Measurements from ENCODE around the gene SZT2.
"Not testable (repeated sequence)": the region's sequence is repeated elsewhere in the genome, so short reads cannot be mapped to it uniquely, and the experiment has no call there.

The SZT2 gene

GRCh38 chr1:43453442-43454269 is 64.0 kb downstream of the SZT2 start, which contains the start of gene HYI:
Gene HYI, minus strand, starts transcription at chr1:43453931. Its CDS starts 138 bp downstream, at chr1:43453793.
- H3K36me3 Mint-ChIP-seq (ENCODE audit: low read depth), result peaks cover 43% of the 10 kb centered on the region
- H3K4me3 Mint-ChIP-seq, result peak within 1 kb of the TSS; percentile 76
- peak within 1 kb of the TSS; percentile 89 for H3K27ac Mint-ChIP-seq
- no peaks in the 10 kb centered on the region for H3K9me3 Mint-ChIP-seq
- peaks cover 30% of the 10 kb centered on the region for H3K27me3 Mint-ChIP-seq
- peak; percentile 78 for DNase-seq
- H3K4me1 Mint-ChIP-seq (ENCODE audit: low read depth), result peaks cover 21% of the 10 kb centered on the region

DNA sequence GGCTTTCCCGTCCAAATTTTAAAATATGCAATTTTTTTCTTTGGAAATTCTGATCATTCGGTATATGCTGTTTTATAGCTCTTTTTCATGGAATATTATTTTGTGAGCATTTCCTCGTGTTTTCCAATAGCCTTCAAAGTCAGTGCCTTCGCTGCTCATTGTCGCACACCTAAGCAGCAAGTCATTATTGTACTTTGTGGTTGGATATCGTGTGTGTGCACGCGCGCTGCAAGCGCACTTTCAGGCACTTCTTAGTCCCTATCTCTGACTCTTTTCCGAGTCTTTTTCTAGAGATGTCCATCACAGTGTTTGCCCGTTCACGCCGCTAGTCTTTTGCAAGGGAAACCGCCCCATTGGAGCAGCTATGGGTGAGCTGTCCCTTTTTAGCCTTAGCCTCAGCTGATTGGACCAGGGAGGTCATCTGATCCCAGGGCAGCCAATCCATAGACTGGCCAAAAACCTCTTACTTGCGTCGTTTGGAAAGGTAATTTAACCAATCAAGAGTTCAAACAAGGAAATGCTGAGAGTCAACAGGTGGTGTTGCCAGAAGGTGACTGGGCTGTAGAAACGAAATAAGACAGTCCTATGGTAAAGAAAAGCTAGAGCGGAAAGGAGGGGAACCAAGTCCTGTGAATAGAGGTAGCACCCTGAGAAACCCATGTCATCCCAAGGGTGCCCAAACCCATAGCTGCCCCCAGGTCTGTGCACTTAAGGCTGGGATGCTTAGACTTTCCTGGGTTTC is 64.7 kb downstream of the SZT2 start:
- peaks cover 35% of the 10 kb centered on the region for H3K36me3 Mint-ChIP-seq (ENCODE audit: low read depth)
- H3K9me3 Mint-ChIP-seq, result no peaks in the 10 kb centered on the region
- peak; percentile 69 for DNase-seq
- peaks cover 30% of the 10 kb centered on the region for H3K27me3 Mint-ChIP-seq
- peak overlapping the region; percentile 89 for H3K27ac Mint-ChIP-seq
- peaks cover 21% of the 10 kb centered on the region for H3K4me1 Mint-ChIP-seq (ENCODE audit: low read depth)
- H3K4me3 Mint-ChIP-seq, result peak overlapping the region; percentile 76

GRCh38 chr1:43455213-43455889 is 65.7 kb downstream of the SZT2 start:
- Mint-ChIP-seq H3K4me3 (no peak overlapping the region), H3K9me3 (no peaks in the 10 kb centered on the region)
- DNase-seq, result no peak

DNA sequence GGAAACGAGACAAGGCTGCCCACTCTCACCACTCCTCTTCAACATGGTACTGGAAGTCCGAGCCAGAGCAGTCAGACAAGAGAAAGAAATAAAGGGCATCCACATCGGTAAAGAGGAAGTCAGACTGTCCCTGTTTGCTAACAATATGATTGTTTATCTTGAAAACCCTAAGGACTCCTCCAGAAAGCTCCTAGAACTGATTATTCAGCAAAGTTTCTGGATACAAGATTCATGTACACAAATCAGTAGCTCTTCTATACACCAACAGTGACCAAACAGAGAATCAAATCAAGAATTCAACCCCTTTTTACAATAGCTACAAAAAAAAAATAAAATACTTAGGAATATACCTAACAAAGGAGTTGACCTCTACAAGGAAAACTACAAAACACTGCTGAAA is 68.7 kb downstream of the SZT2 start:
- peaks cover 30% of the 10 kb centered on the region for H3K27me3 Mint-ChIP-seq
- not testable (repeated sequence) for H3K36me3 Mint-ChIP-seq (ENCODE audit: low read depth); H3K27ac Mint-ChIP-seq

More at GRCh38 chr1:43455213-43455889, 65.7 kb downstream of the SZT2 start:
- Mint-ChIP-seq H3K4me1 (ENCODE audit: low read depth) (peaks cover 21% of the 10 kb centered on the region), H3K27me3 (peaks cover 30% of the 10 kb centered on the region), H3K36me3 (ENCODE audit: low read depth) (peaks cover 26% of the 10 kb centered on the region), H3K27ac (no peak overlapping the region)

GRCh38 chr1:43460988-43461693 is 71.4 kb downstream of the SZT2 start:
- Mint-ChIP-seq H3K9me3 (no peaks in the 10 kb centered on the region), H3K4me3 (no peak overlapping the region), H3K36me3 (ENCODE audit: low read depth) (no peaks in the 10 kb centered on the region), H3K27me3 (peaks cover 14% of the 10 kb centered on the region), H3K27ac (no peak overlapping the region), H3K4me1 (ENCODE audit: low read depth) (peaks cover 2% of the 10 kb centered on the region)
- DNase-seq, result no peak

More for the DNA sequence above, 68.7 kb downstream of the SZT2 start:
- H3K4me3 Mint-ChIP-seq, DNase-seq, H3K9me3 Mint-ChIP-seq: not testable (repeated sequence)
- H3K4me1 Mint-ChIP-seq (ENCODE audit: low read depth), result peaks cover 15% of the 10 kb centered on the region

- no peaks in the 10 kb centered on the region for H3K27me3 Mint-ChIP-seq
- H3K4me1 Mint-ChIP-seq (ENCODE audit: low read depth), result peaks cover 8% of the 10 kb centered on the region
- no peak overlapping the region for H3K27ac Mint-ChIP-seq
- no peak for DNase-seq
- no peaks in the 10 kb centered on the region for H3K9me3 Mint-ChIP-seq
- H3K36me3 Mint-ChIP-seq (ENCODE audit: low read depth), result no peaks in the 10 kb centered on the region
- H3K4me3 Mint-ChIP-seq, result no peak overlapping the region
Measured at GRCh38 chr1:43463479-43463878, 73.8 kb downstream of the SZT2 start.

DNA sequence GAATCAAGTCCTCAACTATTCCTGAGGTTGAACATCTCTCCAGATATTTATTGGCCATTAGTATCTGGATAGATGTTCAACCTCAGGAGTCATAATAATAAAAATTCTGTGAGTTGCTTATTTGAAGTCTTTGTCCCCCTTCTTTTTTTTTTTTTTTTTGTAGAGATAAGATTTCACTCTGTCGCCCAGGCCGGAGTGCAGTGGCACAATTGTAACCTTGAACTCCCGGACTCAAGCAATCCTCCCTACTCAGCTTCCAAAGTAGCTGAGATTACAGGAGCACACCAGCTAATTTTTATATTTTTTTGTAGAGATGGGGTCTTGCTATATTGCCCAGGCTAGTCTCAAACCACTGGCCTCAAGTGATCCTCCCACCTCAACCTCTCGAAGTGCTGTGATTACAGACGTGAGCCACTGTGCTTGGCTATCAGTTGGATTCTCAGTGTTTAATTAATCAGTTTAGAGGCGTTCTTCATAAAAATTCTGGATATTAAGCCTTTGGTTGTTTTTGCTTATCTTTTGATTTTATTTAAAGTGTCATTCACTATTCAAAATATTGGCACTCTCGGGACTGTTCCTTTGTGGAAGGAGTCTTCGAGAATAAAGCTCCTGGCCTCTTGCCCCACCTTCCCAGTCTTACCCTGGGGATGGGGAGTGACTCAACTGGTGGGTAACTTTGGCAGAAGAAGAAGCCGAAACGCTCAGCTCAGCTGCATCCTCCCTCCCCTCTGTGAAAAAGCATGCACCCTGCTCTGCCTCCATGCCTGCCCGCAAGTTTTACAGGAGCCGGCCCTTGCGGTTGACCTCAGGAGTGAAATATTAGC is 75.2 kb downstream of the SZT2 start:
- H3K27ac Mint-ChIP-seq, result no peak overlapping the region
- peaks cover 8% of the 10 kb centered on the region for H3K4me1 Mint-ChIP-seq (ENCODE audit: low read depth)
- no peak overlapping the region for H3K4me3 Mint-ChIP-seq
- DNase-seq, result no peak
- no peaks in the 10 kb centered on the region for H3K9me3 Mint-ChIP-seq
- H3K27me3 Mint-ChIP-seq, result no peaks in the 10 kb centered on the region
- H3K36me3 Mint-ChIP-seq (ENCODE audit: low read depth), result no peaks in the 10 kb centered on the region

- Mint-ChIP-seq H3K9me3 (no peaks in the 10 kb centered on the region), H3K27ac (no peak overlapping the region), H3K36me3 (ENCODE audit: low read depth) (no peaks in the 10 kb centered on the region), H3K4me1 (ENCODE audit: low read depth) (peaks cover 8% of the 10 kb centered on the region), H3K4me3 (no peak overlapping the region), H3K27me3 (no peaks in the 10 kb centered on the region)
- DNase-seq, result no peak
Measured at GRCh38 chr1:43465505-43466067, 75.9 kb downstream of the SZT2 start.

DNA sequence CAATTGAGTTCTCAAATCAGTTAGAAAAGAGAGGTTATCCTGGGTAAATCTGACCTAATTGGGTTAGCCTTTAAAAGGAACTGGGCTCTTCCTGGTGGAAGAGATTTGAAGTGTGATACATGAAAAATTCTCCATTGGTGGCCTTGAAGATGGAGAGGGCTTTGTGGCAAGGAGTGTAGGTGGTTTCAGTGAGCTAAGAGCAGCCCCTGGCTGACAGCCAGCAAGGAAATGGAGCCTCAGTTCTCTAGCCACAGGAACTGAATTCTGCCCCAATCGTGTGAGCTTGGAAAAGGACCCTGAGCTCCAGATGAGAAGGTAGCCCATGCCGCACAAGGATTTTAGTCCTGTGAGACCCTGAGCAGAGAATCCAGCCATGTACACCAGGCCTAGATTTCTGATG is 76.7 kb downstream of the SZT2 start:
- H3K4me1 Mint-ChIP-seq (ENCODE audit: low read depth), result peaks cover 8% of the 10 kb centered on the region
- no peaks in the 10 kb centered on the region for H3K9me3 Mint-ChIP-seq
- no peaks in the 10 kb centered on the region for H3K27me3 Mint-ChIP-seq
- no peaks in the 10 kb centered on the region for H3K36me3 Mint-ChIP-seq (ENCODE audit: low read depth)
- H3K4me3 Mint-ChIP-seq, result no peak overlapping the region
- no peak overlapping the region for H3K27ac Mint-ChIP-seq
- DNase-seq, result no peak

GRCh38 chr1:43468414-43468813 is 78.7 kb downstream of the SZT2 start:
- H3K27me3 Mint-ChIP-seq, result no peaks in the 10 kb centered on the region
- no peak overlapping the region for H3K27ac Mint-ChIP-seq
- no peak for DNase-seq
- H3K9me3 Mint-ChIP-seq, result no peaks in the 10 kb centered on the region
- peaks cover 8% of the 10 kb centered on the region for H3K4me1 Mint-ChIP-seq (ENCODE audit: low read depth)
- H3K36me3 Mint-ChIP-seq (ENCODE audit: low read depth), result no peaks in the 10 kb centered on the region
- no peak overlapping the region for H3K4me3 Mint-ChIP-seq

GRCh38 chr1:43469932-43470331 is 80.2 kb downstream of the SZT2 start:
- no peaks in the 10 kb centered on the region for H3K27me3 Mint-ChIP-seq
- no peaks in the 10 kb centered on the region for H3K36me3 Mint-ChIP-seq (ENCODE audit: low read depth)
- no peak overlapping the region for H3K4me3 Mint-ChIP-seq
- H3K27ac Mint-ChIP-seq, result no peak overlapping the region
- H3K9me3 Mint-ChIP-seq, result no peaks in the 10 kb centered on the region
- DNase-seq, result no peak
- peaks cover 8% of the 10 kb centered on the region for H3K4me1 Mint-ChIP-seq (ENCODE audit: low read depth)

DNA sequence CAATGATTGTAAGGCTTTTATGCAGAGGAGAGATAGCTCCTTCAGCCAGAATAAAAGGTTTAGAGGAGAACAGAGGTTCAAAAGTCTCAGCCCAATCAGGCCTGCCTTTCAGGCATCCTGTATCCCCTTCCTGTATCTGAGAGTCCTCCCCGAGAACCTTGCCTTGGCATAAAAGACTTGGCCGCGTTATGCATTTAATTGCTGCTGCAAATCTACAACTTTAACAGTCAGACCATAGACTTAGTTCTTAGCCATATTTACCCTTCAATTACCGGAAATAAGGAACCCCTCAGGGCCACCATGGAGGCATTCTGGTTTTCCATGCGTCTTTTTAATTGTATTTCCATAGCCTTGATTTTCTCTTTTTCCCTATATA is 82.4 kb downstream of the SZT2 start:
- peaks cover 7% of the 10 kb centered on the region for H3K27me3 Mint-ChIP-seq
- H3K9me3 Mint-ChIP-seq, result no peaks in the 10 kb centered on the region
- H3K27ac Mint-ChIP-seq, result no peak overlapping the region
- no peak for DNase-seq
- no peaks in the 10 kb centered on the region for H3K36me3 Mint-ChIP-seq (ENCODE audit: low read depth)
- H3K4me3 Mint-ChIP-seq, result no peak overlapping the region
- no peaks in the 10 kb centered on the region for H3K4me1 Mint-ChIP-seq (ENCODE audit: low read depth)

- H3K27me3 Mint-ChIP-seq; H3K4me3 Mint-ChIP-seq; H3K9me3 Mint-ChIP-seq; DNase-seq; H3K36me3 Mint-ChIP-seq (ENCODE audit: low read depth); H3K4me1 Mint-ChIP-seq (ENCODE audit: low read depth); H3K27ac Mint-ChIP-seq: not testable (repeated sequence)
Measured at GRCh38 chr1:43472463-43473151, 82.9 kb downstream of the SZT2 start.

Data from activated T-cell treated with anti-CD3 and anti-CD28 coated beads, Interleukin-2, amount 50 U/mL, for 24 hours (primary cell).